Stimulated activated naive CD8-positive, alpha-beta T cell treated with anti-CD3 and anti-CD28 coated beads, Interleukin-15, amount 100 ng/mL, for 72 hours (primary cell): ENCODE data around the gene TEX11.
A peak's percentile ranks its signal among the peaks of the same experiment; 100 is the strongest.
"Not testable (repeated sequence)": the region's sequence is repeated elsewhere in the genome, so short reads cannot be mapped to it uniquely, and the experiment has no call there.

Experiments
- ATAC-seq: fragments of 150-1000 bp; cut with Tn5 transposase; 2 replicates; pipeline ENCODE4 v1.10.0; 2021; ENCODE audit warnings: mild to moderate bottlenecking, moderate library complexity
- DNase-seq, 2 donors: peaks; one replicate each; pipeline ENCODE4 v3.0.0; 2021 to 2022
- H3K27ac Mint-ChIP-seq, 2 donors: one replicate each; pipeline ENCODE4 v1.8.0; 2022; ENCODE audit warnings: mild to moderate bottlenecking in 2 of 2, mixed read lengths in 2 of 2, moderate library complexity in 2 of 2
- H3K27me3 Mint-ChIP-seq: one replicate; pipeline ENCODE4 v1.8.0; 2022; ENCODE audit warnings: mixed read lengths
- H3K4me1 Mint-ChIP-seq: one replicate; pipeline ENCODE4 v1.8.0; 2022; ENCODE audit warnings: mild to moderate bottlenecking, mixed read lengths
- H3K4me3 Mint-ChIP-seq, 2 donors: one replicate each; pipeline ENCODE4 v1.8.0; 2022; ENCODE audit warnings: mild to moderate bottlenecking in 2 of 2, mixed read lengths in 2 of 2, moderate library complexity in 1 of 2
- H3K9me3 Mint-ChIP-seq, 2 donors: one replicate each; pipeline ENCODE4 v1.8.0; 2022; ENCODE audit warnings: mixed read lengths in 2 of 2

TEX11 gene

GRCh38 chrX:70808942-70809940, 99.3 kb downstream of the TEX11 start:
- no peaks in the 10 kb centered on the region for H3K9me3 Mint-ChIP-seq
- peak overlapping the region in 1 of 2 donors; percentile 19 for H3K27ac Mint-ChIP-seq
- DNase-seq (no peak), ATAC-seq (no peak)
- no peaks in the 10 kb centered on the region for H3K27me3 Mint-ChIP-seq
- H3K4me1 Mint-ChIP-seq, result no peaks in the 10 kb centered on the region
- H3K4me3 Mint-ChIP-seq, result no peak overlapping the region

GRCh38 chrX:70806081-70806480, 102.4 kb downstream of the TEX11 start:
- Mint-ChIP-seq H3K4me1 (no peaks in the 10 kb centered on the region), H3K27me3 (peaks cover 11% of the 10 kb centered on the region), H3K4me3 (no peak overlapping the region), H3K27ac (no peak overlapping the region), H3K9me3 (no peaks in the 10 kb centered on the region)
- DNase-seq (no peak), ATAC-seq (no peak)

GRCh38 chrX:70796742-70797141, 111.8 kb downstream of the TEX11 start:
- DNase-seq, H3K9me3 Mint-ChIP-seq, ATAC-seq, H3K27ac Mint-ChIP-seq, H3K4me3 Mint-ChIP-seq, H3K4me1 Mint-ChIP-seq, H3K27me3 Mint-ChIP-seq: not testable (repeated sequence)

- Mint-ChIP-seq H3K4me3 (no peak overlapping the region), H3K4me1 (no peaks in the 10 kb centered on the region), H3K9me3 (no peaks in the 10 kb centered on the region), H3K27me3 (no peaks in the 10 kb centered on the region), H3K27ac (no peak overlapping the region)
- DNase-seq, result no peak
- ATAC-seq, result no peak
Measured at GRCh38 chrX:70774223-70774622, 134.3 kb downstream of the TEX11 start.

GRCh38 chrX:70769659-70770227, 138.8 kb downstream of the TEX11 start:
- Mint-ChIP-seq H3K27ac (no peak overlapping the region), H3K4me1 (no peaks in the 10 kb centered on the region), H3K27me3 (no peaks in the 10 kb centered on the region), H3K4me3 (no peak overlapping the region), H3K9me3 (no peaks in the 10 kb centered on the region)
- no peak for DNase-seq
- ATAC-seq, result no peak

- Mint-ChIP-seq H3K4me3 (no peak overlapping the region), H3K4me1 (no peaks in the 10 kb centered on the region), H3K27ac (no peak overlapping the region), H3K9me3 (peaks cover 0 to 9% of the 10 kb centered on the region in 2 donors), H3K27me3 (no peaks in the 10 kb centered on the region)
- DNase-seq (no peak), ATAC-seq (no peak)
Measured at GRCh38 chrX:70762285-70762684, 146.2 kb downstream of the TEX11 start.

GRCh38 chrX:70755850-70756249, 152.7 kb downstream of the TEX11 start:
- Mint-ChIP-seq H3K27me3 (no peaks in the 10 kb centered on the region), H3K4me3 (peak overlapping the region in 1 of 2 donors; percentile 35), H3K9me3 (peaks cover 6 to 9% of the 10 kb centered on the region in 2 donors), H3K4me1 (peaks cover 26% of the 10 kb centered on the region), H3K27ac (no peak overlapping the region)
- peak; percentile 43 to 47 for DNase-seq
- peak; percentile 74 for ATAC-seq

- Mint-ChIP-seq H3K27ac (peak overlapping the region; percentile 23 to 27), H3K4me3 (peak overlapping the region in 1 of 2 donors; percentile 25), H3K4me1 (peaks cover 26% of the 10 kb centered on the region), H3K27me3 (no peaks in the 10 kb centered on the region), H3K9me3 (peaks cover 6 to 9% of the 10 kb centered on the region in 2 donors)
- peak; percentile 16 to 25 for DNase-seq
- ATAC-seq, result peak; percentile 97
Measured at GRCh38 chrX:70754169-70754848, 154.2 kb downstream of the TEX11 start.

GRCh38 chrX:70733774-70734173, 174.7 kb downstream of the TEX11 start:
- not testable (repeated sequence) for H3K9me3 Mint-ChIP-seq, H3K27ac Mint-ChIP-seq, DNase-seq, ATAC-seq, H3K27me3 Mint-ChIP-seq, H3K4me3 Mint-ChIP-seq, H3K4me1 Mint-ChIP-seq

GRCh38 chrX:70727961-70728360, 180.6 kb downstream of the TEX11 start:
- not testable (repeated sequence) for H3K9me3 Mint-ChIP-seq, H3K4me3 Mint-ChIP-seq, H3K27ac Mint-ChIP-seq, ATAC-seq, DNase-seq, H3K27me3 Mint-ChIP-seq, H3K4me1 Mint-ChIP-seq

- H3K27ac Mint-ChIP-seq, result no peak overlapping the region
- DNase-seq (no peak), ATAC-seq (no peak)
- no peak overlapping the region for H3K4me3 Mint-ChIP-seq
- no peaks in the 10 kb centered on the region for H3K4me1 Mint-ChIP-seq
- no peaks in the 10 kb centered on the region for H3K9me3 Mint-ChIP-seq
- no peaks in the 10 kb centered on the region for H3K27me3 Mint-ChIP-seq
Measured at GRCh38 chrX:70720721-70721120, 187.8 kb downstream of the TEX11 start.

GRCh38 chrX:70711336-70711735, 197.2 kb downstream of the TEX11 start:
- H3K4me3 Mint-ChIP-seq, H3K27me3 Mint-ChIP-seq, H3K27ac Mint-ChIP-seq, H3K4me1 Mint-ChIP-seq, DNase-seq, ATAC-seq: not testable (repeated sequence)
- H3K9me3 Mint-ChIP-seq, result peaks cover 6 to 17% of the 10 kb centered on the region in 2 donors

- DNase-seq (no peak), ATAC-seq (peak; percentile 60)
- peak overlapping the region; percentile 5 to 33 for H3K4me3 Mint-ChIP-seq
- no peak overlapping the region for H3K27ac Mint-ChIP-seq
- H3K27me3 Mint-ChIP-seq, result no peaks in the 10 kb centered on the region
- H3K4me1 Mint-ChIP-seq, result peaks cover 6% of the 10 kb centered on the region
- no peaks in the 10 kb centered on the region for H3K9me3 Mint-ChIP-seq
Measured at GRCh38 chrX:70694339-70695122, 214.0 kb downstream of the TEX11 start.

- not testable (repeated sequence) for H3K27me3 Mint-ChIP-seq, H3K4me3 Mint-ChIP-seq, ATAC-seq, DNase-seq, H3K27ac Mint-ChIP-seq, H3K4me1 Mint-ChIP-seq, H3K9me3 Mint-ChIP-seq
Measured at GRCh38 chrX:70679455-70679854, 229.1 kb downstream of the TEX11 start.

- H3K9me3 Mint-ChIP-seq, result peaks cover 5 to 10% of the 10 kb centered on the region in 2 donors
- H3K4me1 Mint-ChIP-seq, result peaks cover 17% of the 10 kb centered on the region
- H3K27ac Mint-ChIP-seq, result peak overlapping the region in 1 of 2 donors; percentile 41
- ATAC-seq, result no peak
- peak overlapping the region; percentile 33 to 46 for H3K4me3 Mint-ChIP-seq
- DNase-seq, result no peak
- no peaks in the 10 kb centered on the region for H3K27me3 Mint-ChIP-seq
Measured at GRCh38 chrX:70675284-70675683, 233.2 kb downstream of the TEX11 start.
